Osteoblast (primary cell): ENCODE data around the gene FXYD7. TPM values are rescaled to one million over a fixed set of nuclear protein-coding genes. Genes with fewer than 3 reads are reported as not detected.

Experiments
- DNase-seq: peaks from one replicate; pipeline ENCODE4 v3.0.0; 2011; ENCODE audit warnings: low spot score, mixed read lengths; ENCODE audit not compliant: insufficient read length; ENCODE audit errors: missing footprints
- H2AFZ ChIP-seq: 2 replicates; pipeline ENCODE4 v1.6.0; 2011; ENCODE audit warnings: mild to moderate bottlenecking, low read length
- H3K27ac ChIP-seq: 2 replicates; pipeline ENCODE4 v1.5.1; 2011; ENCODE audit warnings: mild to moderate bottlenecking, low read depth, low read length, moderate library complexity
- H3K27me3 ChIP-seq: 2 replicates; pipeline ENCODE4 v1.6.0; 2012; ENCODE audit warnings: mild to moderate bottlenecking, control low read depth, inconsistent platforms, low read length, moderate library complexity; ENCODE audit not compliant: insufficient read depth
- H3K36me3 ChIP-seq: 2 replicates; pipeline ENCODE4 v1.5.1; 2011; ENCODE audit warnings: mild to moderate bottlenecking, low read length, control low read depth, moderate library complexity; ENCODE audit not compliant: insufficient read depth
- H3K4me1 ChIP-seq: 2 replicates; pipeline ENCODE4 v1.5.1; 2011; ENCODE audit warnings: mild to moderate bottlenecking, low read length, control low read depth, moderate library complexity; ENCODE audit not compliant: insufficient read depth
- H3K4me2 ChIP-seq: 2 replicates; pipeline ENCODE4 v1.6.0; 2011; ENCODE audit warnings: mild to moderate bottlenecking, low read length; ENCODE audit not compliant: insufficient read depth
- H3K4me3 ChIP-seq: fragments of 200-600 bp; sonication (generic); 3 replicates; pipeline ENCODE4 v1.5.1; 2012; ENCODE audit warnings: mild to moderate bottlenecking, low read length, inconsistent platforms; ENCODE audit not compliant: insufficient read depth
- H3K79me2 ChIP-seq: 2 replicates; pipeline ENCODE4 v1.6.0; 2012; ENCODE audit warnings: mild to moderate bottlenecking, low read length, control low read depth, inconsistent platforms; ENCODE audit not compliant: insufficient read depth
- H3K9me3 ChIP-seq: 2 replicates; pipeline ENCODE4 v1.5.1; 2011; ENCODE audit warnings: low read depth, low read length, control low read depth
- H4K20me1 ChIP-seq: 2 replicates; pipeline ENCODE4 v1.6.0; 2012; ENCODE audit warnings: mild to moderate bottlenecking, low read length, control low read depth; ENCODE audit not compliant: insufficient read depth
- CTCF ChIP-seq: IDR thresholded peaks from 2 replicates; pipeline ENCODE4 v1.5.1; 2011; ENCODE audit warnings: mild to moderate bottlenecking, low read depth, low read length, moderate library complexity; ENCODE audit errors: extremely low read depth
- total RNA-seq: library from RNA; depleted of rRNA; stranded (reverse); fragments of >200 nt; gene quantifications from 2 replicates; pipeline ENCODE4 v1.2.3, GENCODE V29; 2012

The FXYD7 gene
- total RNA-seq, 1 donor, result not detected

GRCh38 chr19:35155441-35155840 lies 12.4 kb downstream of the FXYD7 start:
- H3K4me2 ChIP-seq, result peak overlapping the region; percentile 77
- H3K9me3 ChIP-seq, result no peaks in the 10 kb centered on the region
- no peaks in the 10 kb centered on the region for H4K20me1 ChIP-seq
- peaks cover 2% of the 10 kb centered on the region for H3K27me3 ChIP-seq
- H3K79me2 ChIP-seq, result peaks cover 22% of the 10 kb centered on the region
- peak overlapping the region; percentile 18 for H3K27ac ChIP-seq
- DNase-seq, result peak; percentile 88
- peak overlapping the region; percentile 79 for H2AFZ ChIP-seq
- no peak for TF ChIP-seq CTCF
- peaks cover 13% of the 10 kb centered on the region for H3K4me1 ChIP-seq
- H3K4me3 ChIP-seq, result peak overlapping the region; percentile 89
- H3K36me3 ChIP-seq, result peaks cover 21% of the 10 kb centered on the region

GRCh38 chr19:35155981-35156672 lies 13.1 kb downstream of the FXYD7 start:
- H3K79me2 ChIP-seq, result peaks cover 22% of the 10 kb centered on the region
- no peak for TF ChIP-seq CTCF
- peaks cover 2% of the 10 kb centered on the region for H3K27me3 ChIP-seq
- no peaks in the 10 kb centered on the region for H4K20me1 ChIP-seq
- H3K36me3 ChIP-seq, result peaks cover 25% of the 10 kb centered on the region
- no peak overlapping the region for H3K27ac ChIP-seq
- peak overlapping the region; percentile 77 for H3K4me2 ChIP-seq
- H3K4me1 ChIP-seq, result peaks cover 13% of the 10 kb centered on the region
- H3K4me3 ChIP-seq, result peak overlapping the region; percentile 89
- no peak overlapping the region for H2AFZ ChIP-seq
- no peaks in the 10 kb centered on the region for H3K9me3 ChIP-seq
- DNase-seq, result peak; percentile 21

- Histone ChIP-seq H4K20me1 (no peaks in the 10 kb centered on the region), H3K27ac (no peak overlapping the region), H3K4me2 (no peak overlapping the region), H3K79me2 (peaks cover 22% of the 10 kb centered on the region), H3K27me3 (peaks cover 2% of the 10 kb centered on the region), H3K4me1 (peaks cover 13% of the 10 kb centered on the region), H3K9me3 (no peaks in the 10 kb centered on the region), H3K4me3 (no peak overlapping the region), H2AFZ (no peak overlapping the region), H3K36me3 (peaks cover 30% of the 10 kb centered on the region)
- no peak for TF ChIP-seq CTCF
- peak; percentile 50 for DNase-seq
Measured at GRCh38 chr19:35156673-35157014, 13.6 kb downstream of the FXYD7 start.

DNA sequence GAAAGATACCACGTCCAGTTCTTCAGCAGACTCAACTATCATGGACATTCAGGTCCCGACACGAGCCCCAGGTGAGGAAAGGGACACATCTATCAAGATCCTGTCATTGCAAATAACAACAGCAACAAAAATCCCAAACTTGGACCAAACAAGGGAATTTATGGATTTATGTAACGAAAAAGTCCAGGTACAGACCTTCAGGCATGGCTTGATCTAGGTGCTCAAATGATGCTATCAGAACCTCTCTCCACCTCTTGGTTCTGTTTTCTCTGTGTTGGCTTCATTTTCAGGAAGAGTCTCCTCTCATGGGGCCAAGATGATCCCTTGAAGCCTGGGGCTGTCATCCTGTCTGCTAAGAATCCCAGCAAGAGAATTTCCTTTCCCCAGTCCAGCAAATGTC lies 14.4 kb downstream of the FXYD7 start:
- Histone ChIP-seq H3K27ac (no peak overlapping the region), H3K4me3 (no peak overlapping the region), H3K9me3 (no peaks in the 10 kb centered on the region), H3K36me3 (peaks cover 38% of the 10 kb centered on the region), H3K79me2 (peaks cover 22% of the 10 kb centered on the region), H3K27me3 (peaks cover 2% of the 10 kb centered on the region), H3K4me2 (no peak overlapping the region), H4K20me1 (no peaks in the 10 kb centered on the region), H2AFZ (no peak overlapping the region), H3K4me1 (peaks cover 11% of the 10 kb centered on the region)
- DNase-seq, result no peak
- TF ChIP-seq CTCF, result no peak
